B cell (primary cell): ENCODE data around the gene RPL37A. TPM values are rescaled to one million over a fixed set of nuclear protein-coding genes. Genes with fewer than 3 reads are reported as not detected.

Experiments used
- ATAC-seq: fragments of 200-7000 bp; cut with Tn5 transposase; one replicate; pipeline ENCODE4 v1.10.0; 2021; ENCODE audit warnings: low read depth, mild to moderate bottlenecking, moderate number of reproducible peaks, moderate library complexity
- CTCF ChIA-PET: fragments of 350-600 bp; sonication (Branson Sonifier 250); formaldehyde crosslinking; loops from one replicate; lab custom pipeline; 2021; ENCODE audit warnings: antibody characterized with exemption, inconsistent platforms; lab: Charles Lee
- POLR2A ChIA-PET: fragments of 350-600 bp; sonication (Branson Sonifier 250); formaldehyde crosslinking; loops from one replicate; lab custom pipeline; 2021; ENCODE audit warnings: antibody characterized with exemption; lab: Charles Lee
- DNase-seq: peaks from one replicate; pipeline ENCODE4 v3.0.0; 2013
- H2AFZ ChIP-seq: 2 replicates; pipeline ENCODE4 v1.6.1; 2012; ENCODE audit warnings: mild to moderate bottlenecking, low read depth, low read length; ENCODE audit not compliant: insufficient read depth, poor library complexity, severe bottlenecking
- H3K27ac ChIP-seq, 2 donors: 1 replicate in 1 of 2; 2 replicates in 1 of 2; pipeline ENCODE4 v1.5.1; 2012 to 2013; ENCODE audit warnings: low read length in 2 of 2, mild to moderate bottlenecking in 2 of 2, moderate library complexity in 1 of 2
- H3K27me3 ChIP-seq, 4 experiments: fragments of 200-600 bp in 1 of 4; sonication (generic) in 1 of 4; replicated peaks in 1 of 4; 1 replicate in 2 of 4; 2 replicates in 2 of 4; pipeline versions ENCODE4 v1.6.1 to v1.7.0; 2013 to 2016; ENCODE audit warnings: low read length in 3 of 4, mild to moderate bottlenecking in 2 of 4, mixed read lengths in 1 of 4, moderate library complexity in 1 of 4; ENCODE audit not compliant: insufficient read depth in 4 of 4, control insufficient read depth in 3 of 4; ENCODE audit errors: control extremely low read depth in 1 of 4
- H3K36me3 ChIP-seq, 2 experiments: replicated peaks in 1 of 2; 1 replicate in 1 of 2; 2 replicates in 1 of 2; pipeline versions ENCODE4 v1.6.1 to v1.7.1; 2013; ENCODE audit warnings: low read length in 1 of 2; ENCODE audit not compliant: insufficient read depth in 2 of 2, control insufficient read depth in 1 of 2; ENCODE audit errors: control extremely low read depth in 1 of 2, extremely low read depth in 1 of 2
- H3K4me1 ChIP-seq, 2 donors: fragments of 200-600 bp in 1 of 2; sonication (generic) in 1 of 2; 1 replicate in 1 of 2; 2 replicates in 1 of 2; pipeline versions ENCODE4 v1.5.1 to v1.6.1; 2013 to 2017; ENCODE audit warnings: low read length in 2 of 2; ENCODE audit not compliant: control insufficient read depth in 2 of 2, insufficient read depth in 2 of 2
- H3K4me2 ChIP-seq: replicated peaks from 2 replicates; pipeline ENCODE3; 2012; ENCODE audit warnings: mild to moderate bottlenecking, low read depth, low read length; ENCODE audit not compliant: poor library complexity, severe bottlenecking
- H3K4me3 ChIP-seq, 5 experiments: fragments of 200-600 bp in 1 of 5; sonication (generic) in 1 of 5; 1 replicate in 3 of 5; 2 replicates in 2 of 5; pipeline versions ENCODE4 v1.5.1 to v1.7.0; 2011 to 2016; ENCODE audit warnings: low read length in 4 of 5, mild to moderate bottlenecking in 4 of 5, low read depth in 2 of 5, control low read depth in 1 of 5, moderate library complexity in 1 of 5; ENCODE audit not compliant: insufficient read depth in 1 of 5; ENCODE audit errors: control extremely low read depth in 1 of 5, extremely low read depth in 1 of 5
- H3K79me2 ChIP-seq: fragments of 200-600 bp; sonication (generic); one replicate; pipeline ENCODE4 v1.6.0; 2016; ENCODE audit warnings: low read length; ENCODE audit not compliant: control insufficient read depth, insufficient read depth
- H3K9ac ChIP-seq: fragments of 200-600 bp; sonication (generic); 2 replicates; pipeline ENCODE4 v1.6.1; 2017; ENCODE audit warnings: mild to moderate bottlenecking, low read length, moderate library complexity
- H3K9me3 ChIP-seq, 3 donors: one replicate each; pipeline versions ENCODE4 v1.6.1 to v1.7.1; 2013; ENCODE audit warnings: low read length in 2 of 3; ENCODE audit not compliant: control insufficient read depth in 2 of 3, insufficient read depth in 1 of 3; ENCODE audit errors: control extremely low read depth in 1 of 3
- H4K20me1 ChIP-seq: 2 replicates; pipeline ENCODE4 v1.6.0; 2012; ENCODE audit warnings: mild to moderate bottlenecking, low read length; ENCODE audit not compliant: insufficient read depth, control insufficient read depth, poor library complexity, severe bottlenecking
- H3K27ac Mint-ChIP-seq: one replicate; pipeline ENCODE4 v1.8.0; 2021; ENCODE audit warnings: mixed read lengths
- H3K27me3 Mint-ChIP-seq: one replicate; pipeline ENCODE4 v1.8.0; 2021; ENCODE audit warnings: mixed read lengths
- H3K4me1 Mint-ChIP-seq: one replicate; pipeline ENCODE4 v1.8.0; 2021; ENCODE audit warnings: mixed read lengths
- H3K4me3 Mint-ChIP-seq: one replicate; pipeline ENCODE4 v1.8.0; 2021; ENCODE audit warnings: mixed read lengths
- H3K9me3 Mint-ChIP-seq: one replicate; pipeline ENCODE4 v1.8.0; 2022; ENCODE audit warnings: mixed read lengths; ENCODE audit not compliant: insufficient read depth
- CTCF ChIP-seq: fragments of 200-600 bp; IDR thresholded peaks from one replicate; pipeline ENCODE4 v1.8.0; 2022; ENCODE audit warnings: antibody characterized with exemption, mild to moderate bottlenecking
- EZH2 ChIP-seq: IDR thresholded peaks from 2 replicates; pipeline ENCODE4 v1.6.1; 2012; ENCODE audit warnings: borderline replicate concordance, low read depth, mild to moderate bottlenecking, moderate library complexity, low read length; ENCODE audit not compliant: insufficient read depth, poor library complexity, severe bottlenecking
- WGBS: methylation state at CpG from one replicate; pipeline ENCODE4 v1.1.5; 2013; ENCODE audit warnings: missing lambda C conversion rate; ENCODE audit not compliant: insufficient coverage; 5-methylcytosine and 5-hydroxymethylcytosine counted together
- intact Hi-C: fragments of 100-400 bp; cut with micrococcal nuclease; formaldehyde crosslinking; loops from one replicate; pipeline ENCODE4 v1.10.0; 2022
- polyA plus RNA-seq: library from polyadenylated mRNA; depleted of rRNA; stranded (reverse); fragments of >200 nt; gene quantifications from 2 replicates; pipeline ENCODE4 v1.2.3, GENCODE V29; 2012
- total RNA-seq, 2 donors: library from RNA; stranded (reverse); fragments of 120-200 nt in 1 of 2; gene quantifications; 1 replicate in 1 of 2; 2 replicates in 1 of 2; pipeline versions ENCODE4 v1.2.3 to v1.2.4, GENCODE V29; 2013 to 2022

Gene RPL37A
- total and polyA plus RNA-seq, 2 donors (not counting 1 experiment from before 2014, with no cell fraction given): 1,571 to 3,456 TPM

GRCh38 chr2:216507220-216508160, 8.8 kb downstream of the RPL37A start:
- Histone ChIP-seq H3K4me2 (no peak overlapping the region), H3K9me3 (no peaks in the 10 kb centered on the region), H2AFZ (no peak overlapping the region), H3K79me2 (no peaks in the 10 kb centered on the region), H3K27me3 (no peaks in the 10 kb centered on the region), H4K20me1 (peaks cover 36% of the 10 kb centered on the region), H3K27ac (no peak overlapping the region), H3K36me3 (peaks cover 4 to 32% of the 10 kb centered on the region in 2 experiments), H3K9ac (no peak overlapping the region), H3K4me3 (no peak overlapping the region), H3K4me1 (no peaks in the 10 kb centered on the region)
- Mint-ChIP-seq H3K27me3 (no peaks in the 10 kb centered on the region), H3K9me3 (no peaks in the 10 kb centered on the region), H3K27ac (no peak overlapping the region), H3K4me3 (no peak overlapping the region), H3K4me1 (peaks cover 5% of the 10 kb centered on the region)
- TF ChIP-seq CTCF: no peak
- no peak for TF ChIP-seq EZH2
- no CpG with 5 or more reads among the region's 5 CpGs for WGBS
- ChIA-PET POLR2A (no interaction called here), CTCF (interaction anchor here (0.7 to 3.9 kb wide), 2 partner anchors 11 to 202 kb away, joined by 3 to 18 read pairs; no protein-coding TSS in a partner anchor)
- ATAC-seq: no peak
- no peak for DNase-seq
- intact Hi-C loops: no loop called here

DNA sequence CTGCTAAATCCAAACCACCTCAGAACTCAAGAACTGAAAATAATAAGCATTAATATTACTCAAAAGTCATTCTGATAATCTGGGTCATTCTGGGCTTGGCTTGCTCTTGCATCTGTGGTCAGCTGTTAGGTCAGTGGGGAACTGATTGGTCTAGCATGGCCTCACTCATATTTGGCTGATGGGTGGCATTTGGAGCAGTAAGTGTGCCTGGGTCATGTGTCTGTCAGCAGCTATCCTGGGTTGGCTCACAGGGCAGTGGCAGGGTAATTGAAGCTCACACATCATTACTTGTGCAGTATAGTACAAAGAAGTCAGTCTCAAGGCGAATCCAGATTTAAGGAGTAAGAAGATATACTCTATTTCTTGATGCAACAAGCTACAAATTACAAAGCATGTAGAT, 9.6 kb downstream of the RPL37A start:
- no peaks in the 10 kb centered on the region for H3K4me1 ChIP-seq
- intact Hi-C loops: no loop called here
- H3K36me3 ChIP-seq: peaks cover 0 to 25% of the 10 kb centered on the region in 2 experiments
- H3K9me3 Mint-ChIP-seq: no peaks in the 10 kb centered on the region
- TF ChIP-seq CTCF: no peak
- TF ChIP-seq EZH2: no peak
- no CpG with 5 or more reads among the region's 1 CpG for WGBS
- H3K79me2 ChIP-seq: no peaks in the 10 kb centered on the region
- H3K27me3 Mint-ChIP-seq: no peaks in the 10 kb centered on the region
- H3K27me3 ChIP-seq: no peaks in the 10 kb centered on the region
- H3K4me1 Mint-ChIP-seq: peaks cover 1% of the 10 kb centered on the region
- no peak overlapping the region for H3K4me3 ChIP-seq
- H3K4me2 ChIP-seq: no peak overlapping the region
- no peak overlapping the region for H3K9ac ChIP-seq
- ChIA-PET CTCF (interaction anchor here (3.9 kb wide), 1 partner anchor 11 kb away, joined by 18 read pairs; no protein-coding TSS in a partner anchor), POLR2A (no interaction called here)
- no peak overlapping the region for H3K4me3 Mint-ChIP-seq
- peaks cover 29% of the 10 kb centered on the region for H4K20me1 ChIP-seq
- no peak overlapping the region for H2AFZ ChIP-seq
- no peaks in the 10 kb centered on the region for H3K9me3 ChIP-seq
- H3K27ac Mint-ChIP-seq: no peak overlapping the region
- ATAC-seq (no peak), DNase-seq (no peak)
- no peak overlapping the region for H3K27ac ChIP-seq
